ENCODE measurements around the gene POLDIP2. TPM values are rescaled to one million over a fixed set of nuclear protein-coding genes. Genes with fewer than 3 reads are reported as not detected.

POLDIP2 gene
- total and polyA plus RNA-seq, 9 of the 15 experiments (the other 6 are each of a cell fraction or from before 2014, with no cell fraction given), result 22.0 to 137 (median 104) TPM

GRCh38 chr17:28335201-28335958, 21.9 kb downstream of the POLDIP2 start, which contains the start of the genes IFT20 and TNFAIP1 (continued):
- TF ChIP-seq ARID4B (CRISPR knock-in tag; IDR thresholded peaks at IDR 0.05) (peak; percentile 83), THRA (IDR thresholded peaks at IDR 0.05) (no peak), NELFE (IDR thresholded peaks at IDR 0.05; ENCODE audit: insufficient read depth, insufficient read length) (no peak), DNMT1 (IDR thresholded peaks at IDR 0.05) (no peak), ZNF766 (CRISPR knock-in tag; conservative IDR thresholded peaks at IDR 0.05) (peak; percentile 88), NR1H2 (CRISPR knock-in tag; IDR thresholded peaks at IDR 0.05) (no peak), TAF1 (IDR thresholded peaks at IDR 0.05; ENCODE audit: control insufficient read depth, extremely low read depth, insufficient read depth, low read length, severe bottlenecking) (no peak), ZNF695 (CRISPR knock-in tag; IDR thresholded peaks at IDR 0.05) (no peak), CREB5 (CRISPR knock-in tag; IDR thresholded peaks at IDR 0.05) (peak; percentile 82; the same call in 1 of the 2 replicates), ZNF124 (CRISPR knock-in tag; IDR thresholded peaks at IDR 0.05) (no peak), TAF15 (IDR thresholded peaks at IDR 0.05; ENCODE audit: low read depth, low read length) (no peak), ZNF408 (CRISPR knock-in tag; IDR thresholded peaks at IDR 0.05; ENCODE audit: low read depth) (peak; percentile 68; the same call in 1 of the 2 replicates), TFAM (CRISPR knock-in tag; conservative IDR thresholded peaks at IDR 0.05) (no peak), MAFF (IDR thresholded peaks at IDR 0.05; ENCODE audit: low read length) (no peak), YBX1 (IDR thresholded peaks at IDR 0.05) (no peak), MYC (IDR thresholded peaks at IDR 0.05; ENCODE audit: low read depth, low read length) (peak; percentile 46), MYC (CRISPR knock-in tag; IDR thresholded peaks at IDR 0.05; ENCODE audit: borderline replicate concordance, low read depth) (peak; percentile 81; the same call in 1 of the 2 replicates), SREBF2 (CRISPR knock-in tag; IDR thresholded peaks at IDR 0.05) (no peak)
- TF ChIP-seq, protein P1, sequence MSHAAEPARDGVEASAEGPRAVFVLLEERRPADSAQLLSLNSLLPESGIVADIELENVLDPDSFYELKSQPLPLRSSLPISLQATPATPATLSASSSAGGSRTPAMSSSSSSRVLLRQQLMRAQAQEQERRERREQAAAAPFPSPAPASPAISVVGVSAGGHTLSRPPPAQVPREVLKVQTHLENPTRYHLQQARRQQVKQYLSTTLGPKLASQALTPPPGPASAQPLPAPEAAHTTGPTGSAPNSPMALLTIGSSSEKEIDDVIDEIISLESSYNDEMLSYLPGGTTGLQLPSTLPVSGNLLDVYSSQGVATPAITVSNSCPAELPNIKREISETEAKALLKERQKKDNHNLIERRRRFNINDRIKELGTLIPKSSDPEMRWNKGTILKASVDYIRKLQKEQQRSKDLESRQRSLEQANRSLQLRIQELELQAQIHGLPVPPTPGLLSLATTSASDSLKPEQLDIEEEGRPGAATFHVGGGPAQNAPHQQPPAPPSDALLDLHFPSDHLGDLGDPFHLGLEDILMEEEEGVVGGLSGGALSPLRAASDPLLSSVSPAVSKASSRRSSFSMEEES (CRISPR knock-in tag; IDR thresholded peaks at IDR 0.05), result no peak

Data from K562 (cell line).